ENCODE results near the gene ZNF804A.

The ZNF804A gene

GRCh38 chr2:184938221-184938985, 340.1 kb downstream of the ZNF804A start:
- Mint-ChIP-seq H3K27ac (no peak overlapping the region), H3K4me1 (no peaks in the 10 kb centered on the region), H3K4me3 (no peak overlapping the region), H3K27me3 (no peaks in the 10 kb centered on the region), H3K36me3 (ENCODE audit: low read depth) (no peaks in the 10 kb centered on the region), H3K9me3 (peaks cover 7% of the 10 kb centered on the region)
- DNase-seq (no peak), ATAC-seq (no peak)

DNA sequence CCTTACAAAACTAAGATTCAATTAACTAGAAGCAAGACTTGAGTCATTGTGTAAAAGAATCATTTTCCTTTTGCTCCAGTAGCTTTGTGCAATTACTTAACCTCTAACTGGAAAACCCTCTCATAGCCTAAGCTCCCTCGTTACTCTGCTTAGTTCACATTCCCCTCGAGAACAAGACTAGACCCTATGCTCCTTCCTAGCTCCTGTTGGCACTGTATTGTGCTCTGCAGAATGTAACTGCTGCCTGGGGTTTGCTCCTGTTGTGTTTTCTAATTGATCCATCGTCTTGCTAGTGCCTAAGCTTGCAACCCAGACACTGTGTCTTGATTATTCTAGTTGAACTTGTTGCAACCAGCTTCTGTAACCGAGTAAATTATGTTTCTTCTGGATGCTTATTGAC, 347.0 kb downstream of the ZNF804A start:
- DNase-seq (no peak), ATAC-seq (no peak)
- H3K27ac Mint-ChIP-seq = no peak overlapping the region
- peaks cover 3% of the 10 kb centered on the region for H3K9me3 Mint-ChIP-seq
- H3K36me3 Mint-ChIP-seq (ENCODE audit: low read depth) = no peaks in the 10 kb centered on the region
- no peaks in the 10 kb centered on the region for H3K27me3 Mint-ChIP-seq
- H3K4me1 Mint-ChIP-seq = no peaks in the 10 kb centered on the region
- H3K4me3 Mint-ChIP-seq = no peak overlapping the region

- H3K36me3 Mint-ChIP-seq (ENCODE audit: low read depth) = no peaks in the 10 kb centered on the region
- peaks cover 3% of the 10 kb centered on the region for H3K9me3 Mint-ChIP-seq
- no peak overlapping the region for H3K27ac Mint-ChIP-seq
- no peaks in the 10 kb centered on the region for H3K4me1 Mint-ChIP-seq
- no peaks in the 10 kb centered on the region for H3K27me3 Mint-ChIP-seq
- ATAC-seq = no peak
- no peak for DNase-seq
- no peak overlapping the region for H3K4me3 Mint-ChIP-seq
Observed at GRCh38 chr2:184945824-184946223, 347.5 kb downstream of the ZNF804A start.

DNA sequence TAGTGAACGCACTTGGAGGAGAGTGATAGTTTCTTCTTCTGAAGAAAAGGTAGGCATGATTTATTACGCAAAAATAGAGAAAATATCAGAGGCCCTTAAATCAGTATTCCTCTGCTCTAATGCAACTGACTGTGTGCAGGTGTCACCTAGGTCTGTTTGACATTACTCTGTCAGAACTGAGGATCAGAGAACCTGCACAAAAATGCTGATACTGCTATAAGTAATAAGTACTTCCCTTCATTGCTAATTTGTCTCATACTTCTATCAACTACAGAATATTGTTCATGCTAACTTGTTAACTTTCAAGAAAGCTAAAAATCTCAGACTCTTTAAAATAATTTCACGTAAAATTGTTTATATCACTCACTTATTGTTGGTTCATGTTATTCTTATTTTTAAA, 358.5 kb downstream of the ZNF804A start:
- no peaks in the 10 kb centered on the region for H3K4me1 Mint-ChIP-seq
- H3K4me3 Mint-ChIP-seq = no peak overlapping the region
- H3K27ac Mint-ChIP-seq = no peak overlapping the region
- DNase-seq (no peak), ATAC-seq (no peak)
- H3K27me3 Mint-ChIP-seq = no peaks in the 10 kb centered on the region
- no peaks in the 10 kb centered on the region for H3K36me3 Mint-ChIP-seq (ENCODE audit: low read depth)
- H3K9me3 Mint-ChIP-seq = peaks cover 11% of the 10 kb centered on the region

GRCh38 chr2:184971546-184972068, 373.3 kb downstream of the ZNF804A start:
- H3K36me3 Mint-ChIP-seq (ENCODE audit: low read depth) = no peaks in the 10 kb centered on the region
- H3K27ac Mint-ChIP-seq = no peak overlapping the region
- H3K9me3 Mint-ChIP-seq = peaks cover 4% of the 10 kb centered on the region
- DNase-seq (no peak), ATAC-seq (no peak)
- no peaks in the 10 kb centered on the region for H3K4me1 Mint-ChIP-seq
- H3K4me3 Mint-ChIP-seq = no peak overlapping the region
- no peaks in the 10 kb centered on the region for H3K27me3 Mint-ChIP-seq

Measured in activated naive CD8-positive, alpha-beta T cell treated with anti-CD3 and anti-CD28 coated beads, Interleukin-2, amount 50 U/mL, for 24 hours (primary cell).